ENCODE results near the gene C3orf52.

Gene C3orf52

DNA sequence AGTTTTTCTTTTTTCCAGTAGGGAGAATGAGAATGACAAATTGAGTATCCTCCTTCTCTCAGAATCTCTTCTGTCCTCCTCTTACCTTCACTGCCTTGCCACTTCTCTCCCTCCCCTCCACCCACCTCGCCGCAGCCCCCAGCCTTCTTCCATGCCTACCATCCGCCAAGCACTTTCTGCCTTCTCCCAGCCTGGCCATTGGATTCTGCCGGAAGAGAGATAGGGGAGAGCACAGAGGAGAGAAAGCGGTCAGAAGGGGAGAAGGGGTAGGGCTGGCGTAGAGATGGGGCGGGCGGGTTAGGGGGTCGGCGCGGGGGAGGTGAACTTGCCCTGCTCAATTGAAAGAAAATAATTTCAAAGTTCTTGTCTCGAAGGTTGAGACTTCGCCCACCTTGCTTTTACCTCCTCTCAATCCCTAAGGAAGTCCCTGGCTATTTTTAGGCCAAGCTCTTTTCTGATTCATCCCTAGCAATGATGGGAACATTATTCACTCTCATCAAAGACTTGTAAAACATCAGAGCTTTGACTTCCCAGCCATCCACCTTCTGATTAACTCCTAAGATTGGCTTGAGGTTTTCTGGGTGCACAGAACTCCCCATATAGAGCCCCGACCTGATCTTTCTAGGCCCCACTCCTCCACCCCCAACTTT lies 811 bp downstream of the C3orf52 start:
- DNase-seq = no peak

DNA sequence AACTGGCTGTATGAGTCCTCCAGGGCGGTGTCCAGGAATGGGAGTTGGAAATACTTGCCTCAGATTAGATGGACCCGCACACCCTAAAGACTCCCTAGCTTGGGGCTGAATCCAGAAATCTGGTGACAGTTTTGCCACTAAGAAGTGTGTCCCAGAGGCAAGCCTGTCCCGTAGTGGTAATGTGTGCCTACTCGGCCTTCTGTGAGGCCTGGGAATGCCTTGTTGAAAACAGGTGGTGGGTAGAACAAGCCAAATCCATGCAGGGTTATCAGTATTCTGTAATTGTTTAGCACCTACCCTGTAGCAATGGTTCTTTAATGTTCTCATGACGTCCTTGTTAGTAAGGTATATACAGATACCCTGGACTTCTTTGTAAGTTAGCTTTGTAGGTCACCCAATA lies 1.6 kb downstream of the C3orf52 start:
- no peak for DNase-seq

DNA sequence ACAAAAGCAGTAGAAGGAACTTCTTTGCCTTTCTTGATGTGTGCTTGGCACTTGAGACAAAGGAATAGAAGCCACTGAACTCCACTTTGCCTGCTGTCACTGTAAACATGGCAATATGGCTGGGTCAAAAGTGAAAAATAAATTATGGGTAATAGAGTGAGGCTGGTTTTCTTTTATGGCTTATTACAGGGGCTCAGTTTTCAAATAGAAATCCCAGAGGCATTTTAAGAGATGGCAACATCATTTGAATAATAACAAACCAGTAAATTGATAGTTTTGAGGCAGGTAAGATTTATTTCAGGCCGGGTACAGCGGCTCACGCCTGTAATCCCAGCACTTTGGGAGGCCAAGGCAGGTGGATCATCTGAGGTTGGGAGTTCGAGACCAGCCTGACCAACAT lies 2.8 kb downstream of the C3orf52 start:
- DNase-seq = no peak

DNA sequence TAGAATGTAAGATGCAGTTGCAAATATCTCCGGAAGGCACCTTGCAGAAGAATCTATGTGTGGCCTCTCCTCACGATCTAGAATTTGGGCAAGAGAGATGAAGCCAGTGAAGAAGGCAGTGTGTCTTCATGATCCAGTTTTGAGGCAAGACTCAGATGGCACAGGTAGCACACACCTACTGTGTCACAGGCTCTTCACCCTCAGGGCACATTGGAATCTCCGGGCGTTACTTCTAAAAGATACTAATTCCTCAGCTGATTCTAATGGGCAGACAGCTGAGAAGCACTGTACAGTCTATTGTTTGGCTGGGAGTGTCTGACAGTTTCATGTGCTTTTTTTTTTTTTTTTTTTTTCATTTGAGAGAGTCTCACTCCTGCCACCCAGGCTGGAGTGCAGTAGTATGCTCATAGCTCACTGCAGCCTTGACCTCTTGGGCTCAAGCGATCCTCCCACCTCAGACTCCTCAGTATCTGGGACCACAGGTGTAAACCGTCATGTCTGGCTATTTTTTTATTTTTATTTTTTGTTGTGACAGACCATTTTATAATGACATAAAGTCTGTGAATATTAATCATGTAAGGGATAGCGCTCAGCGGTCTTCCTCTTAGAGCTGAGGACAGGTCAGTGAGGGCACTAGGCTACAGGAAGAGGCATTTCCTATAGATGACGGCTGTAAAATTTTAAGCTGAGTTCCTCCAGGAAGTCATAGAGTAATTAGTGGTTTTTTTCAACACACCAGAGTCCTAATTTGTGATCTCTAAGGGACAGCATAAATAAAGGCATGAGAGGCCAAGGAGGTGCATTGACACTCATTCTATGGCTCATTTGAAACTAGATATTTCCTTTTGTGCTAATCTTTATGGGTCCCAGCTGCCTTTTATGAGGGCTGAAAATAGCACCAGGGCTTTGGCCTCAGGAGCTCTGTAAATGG lies 4.0 kb downstream of the C3orf52 start:
- peak; percentile 24 for DNase-seq

GRCh38 chr3:112090887-112091586 lies 4.8 kb downstream of the C3orf52 start:
- no peak for DNase-seq

- DNase-seq = no peak
These were observed 6.4 kb downstream of the C3orf52 start for GRCh38 chr3:112092496-112093179.

DNA sequence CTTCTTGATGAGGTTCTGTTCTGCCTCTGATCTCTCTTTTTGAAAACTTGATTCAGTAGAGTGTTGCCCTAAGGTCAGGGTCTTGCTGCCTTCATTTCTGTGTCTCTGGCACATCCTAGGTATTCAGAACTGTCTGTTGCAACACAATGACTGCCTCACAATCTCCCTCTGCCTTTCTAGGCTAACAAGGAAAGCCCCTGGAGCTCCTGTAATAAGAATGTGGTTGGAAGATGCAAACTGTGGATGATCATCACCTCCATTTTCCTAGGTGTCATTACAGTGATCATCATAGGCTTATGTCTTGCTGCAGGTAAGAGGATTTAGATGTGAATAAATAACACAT lies 7.0 kb downstream of the C3orf52 start:
- DNase-seq = no peak

DNA sequence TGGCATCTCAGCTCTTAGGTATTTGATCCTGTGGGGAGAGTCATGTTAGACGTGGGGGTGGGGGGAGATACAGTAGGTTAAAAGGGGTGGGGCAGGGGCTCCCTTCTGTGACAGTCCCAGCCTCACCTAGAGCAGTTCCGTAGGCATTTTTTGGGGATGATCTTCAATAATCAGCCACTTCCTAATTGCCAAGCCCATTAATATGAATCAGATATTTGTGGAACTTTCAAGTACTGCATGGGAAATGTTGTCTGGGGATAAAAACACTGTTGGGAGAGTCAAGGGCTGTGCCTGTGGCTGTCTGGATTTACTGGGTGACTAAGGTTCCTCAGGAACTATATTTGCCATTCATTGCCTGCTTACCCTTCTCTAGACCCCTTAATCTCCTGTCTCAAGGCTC lies 9.5 kb downstream of the C3orf52 start:
- no peak for DNase-seq

DNA sequence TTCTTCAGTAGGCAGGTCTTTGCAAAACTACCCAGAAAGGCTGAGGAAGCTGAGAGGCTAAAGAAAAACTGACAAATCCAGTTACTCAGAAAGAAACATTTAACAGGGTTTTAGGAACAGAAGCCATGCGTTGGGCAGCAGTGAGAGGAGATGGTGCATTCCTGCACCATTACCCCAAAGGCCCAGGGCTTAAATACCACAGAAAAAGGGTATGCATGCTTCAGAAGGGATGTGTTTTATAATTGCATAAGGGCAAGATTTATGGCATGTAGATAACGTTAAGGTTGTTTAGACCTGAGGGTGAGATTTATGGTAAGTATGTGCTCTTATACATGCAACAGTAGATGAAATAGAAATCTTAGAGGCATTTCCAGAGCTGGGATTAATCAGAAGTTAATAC lies 10.0 kb downstream of the C3orf52 start:
- DNase-seq = no peak

DNA sequence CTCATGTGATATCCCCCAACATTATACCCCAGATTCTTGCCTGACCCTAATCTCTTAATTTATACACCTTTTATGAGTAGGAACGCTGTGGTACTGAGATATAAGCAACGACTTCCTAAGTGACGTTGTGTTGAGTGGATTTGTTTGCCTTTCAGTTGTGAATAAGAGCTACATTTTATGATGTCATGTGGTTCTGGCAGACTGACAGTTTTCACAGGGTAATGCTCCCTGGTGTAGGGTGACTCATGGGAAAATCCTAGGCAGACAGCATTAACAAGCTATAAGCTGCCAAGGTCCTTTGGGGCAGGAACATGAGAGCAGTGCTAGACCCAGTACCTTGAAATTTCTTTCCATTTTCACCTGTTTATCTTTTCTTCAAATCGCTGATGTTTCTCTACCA lies 11.2 kb downstream of the C3orf52 start:
- no peak for DNase-seq

DNA sequence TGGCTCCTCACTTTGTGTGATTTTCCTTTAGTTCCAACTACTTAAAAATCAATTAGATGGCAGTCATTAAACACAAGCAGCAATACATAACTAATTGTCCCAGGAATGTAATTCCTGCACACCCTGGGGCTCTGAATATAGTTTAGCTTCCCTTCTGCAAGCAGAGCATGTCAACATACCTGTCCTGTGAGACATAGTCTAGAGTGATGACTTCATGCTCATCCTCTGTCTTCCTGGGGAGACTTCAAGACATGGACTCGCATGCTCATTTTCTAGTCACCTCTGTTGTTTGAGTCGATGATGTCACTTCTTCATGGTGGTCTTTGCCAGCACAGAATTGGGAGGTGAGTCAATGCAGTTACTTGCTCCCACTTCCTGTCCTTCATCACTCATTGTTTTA lies 15.7 kb downstream of the C3orf52 start:
- DNase-seq = no peak

GRCh38 chr3:112104774-112105173 lies 18.6 kb downstream of the C3orf52 start:
- DNase-seq = no peak

DNA sequence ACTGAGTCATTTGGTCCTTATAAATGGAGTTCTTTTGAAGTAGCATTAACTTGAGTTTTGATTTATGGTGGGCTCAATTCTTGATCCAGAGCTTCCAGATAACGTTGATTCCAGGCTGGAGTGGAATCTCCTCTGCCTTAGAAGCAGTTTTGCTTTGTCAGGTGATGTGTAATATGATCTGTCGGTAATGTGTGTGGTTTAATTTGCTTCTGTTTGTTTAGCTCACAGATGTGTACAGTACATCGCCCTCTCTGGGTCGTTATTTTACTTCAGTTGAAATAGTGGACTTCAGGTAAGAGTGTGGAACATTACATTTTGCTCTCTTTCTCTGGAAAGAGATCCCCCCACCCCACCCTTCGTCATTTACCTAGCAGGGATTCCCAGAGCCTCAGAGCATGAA lies 23.1 kb downstream of the C3orf52 start:
- no peak for DNase-seq

DNA sequence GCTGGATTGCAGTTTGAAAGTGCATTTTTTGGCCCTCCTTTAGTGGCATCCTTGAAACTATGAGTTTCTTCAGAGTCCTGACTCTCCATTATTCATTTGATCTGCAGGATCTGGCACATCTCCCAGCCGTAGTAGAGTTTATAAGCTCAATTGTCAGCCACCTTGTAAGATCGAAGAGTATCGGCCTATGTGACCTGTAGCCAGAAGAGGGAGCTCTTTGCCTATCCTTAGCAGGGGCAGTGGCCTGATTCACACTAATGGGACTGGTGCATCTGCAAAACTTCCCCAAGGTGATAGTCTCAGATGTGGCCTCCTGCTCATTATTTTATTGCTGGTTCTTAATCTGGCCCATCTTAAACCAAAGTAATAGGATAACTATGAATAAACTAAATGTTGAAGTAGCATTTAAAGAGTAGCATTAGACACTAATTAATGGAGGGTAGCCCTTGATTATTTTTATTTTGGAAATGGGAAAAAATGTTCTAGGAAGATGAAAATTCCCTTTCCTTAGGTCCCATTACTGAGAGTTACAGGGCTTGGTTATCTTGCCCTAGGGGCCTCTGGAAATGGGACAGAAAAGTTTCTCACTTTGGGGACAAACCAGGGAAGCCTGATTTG lies 25.7 kb downstream of the C3orf52 start:
- peak; percentile 53 for DNase-seq

GRCh38 chr3:112114576-112115160 lies 28.5 kb downstream of the C3orf52 start:
- no peak for DNase-seq

DNA sequence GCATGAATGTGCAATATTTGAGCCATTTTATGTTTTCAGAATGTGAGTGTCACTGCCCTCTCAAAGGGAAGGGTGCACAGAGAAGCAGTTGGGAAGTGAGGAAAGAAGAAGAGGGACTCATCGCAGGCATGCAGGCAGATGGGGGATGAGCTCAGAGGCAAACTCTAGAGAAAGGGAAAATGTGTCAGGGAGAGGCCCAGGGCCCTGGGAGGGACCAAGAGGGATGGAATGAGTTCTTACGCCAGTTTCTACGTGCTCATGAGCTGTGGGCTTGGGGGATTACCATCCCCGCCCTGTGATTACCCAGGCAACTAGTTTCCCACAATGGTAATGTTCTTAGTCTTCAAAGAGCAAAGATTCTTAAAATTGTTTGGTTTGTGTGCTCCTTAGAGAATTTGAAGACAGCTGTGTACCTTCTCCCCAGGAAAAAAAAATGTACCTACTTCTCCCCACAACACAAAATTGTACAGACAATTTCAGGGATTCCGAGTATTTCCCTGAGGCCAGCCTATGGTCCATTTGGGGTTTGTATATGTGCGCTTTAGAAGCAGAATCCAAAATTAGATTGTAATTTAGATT lies 29.1 kb downstream of the C3orf52 start:
- no peak for DNase-seq

GRCh38 chr3:112115806-112116383 lies 29.7 kb downstream of the C3orf52 start:
- no peak for DNase-seq

GRCh38 chr3:112116748-112117186 lies 30.6 kb downstream of the C3orf52 start:
- DNase-seq = no peak

GRCh38 chr3:112117415-112117814 lies 31.2 kb downstream of the C3orf52 start:
- no peak for DNase-seq

DNA sequence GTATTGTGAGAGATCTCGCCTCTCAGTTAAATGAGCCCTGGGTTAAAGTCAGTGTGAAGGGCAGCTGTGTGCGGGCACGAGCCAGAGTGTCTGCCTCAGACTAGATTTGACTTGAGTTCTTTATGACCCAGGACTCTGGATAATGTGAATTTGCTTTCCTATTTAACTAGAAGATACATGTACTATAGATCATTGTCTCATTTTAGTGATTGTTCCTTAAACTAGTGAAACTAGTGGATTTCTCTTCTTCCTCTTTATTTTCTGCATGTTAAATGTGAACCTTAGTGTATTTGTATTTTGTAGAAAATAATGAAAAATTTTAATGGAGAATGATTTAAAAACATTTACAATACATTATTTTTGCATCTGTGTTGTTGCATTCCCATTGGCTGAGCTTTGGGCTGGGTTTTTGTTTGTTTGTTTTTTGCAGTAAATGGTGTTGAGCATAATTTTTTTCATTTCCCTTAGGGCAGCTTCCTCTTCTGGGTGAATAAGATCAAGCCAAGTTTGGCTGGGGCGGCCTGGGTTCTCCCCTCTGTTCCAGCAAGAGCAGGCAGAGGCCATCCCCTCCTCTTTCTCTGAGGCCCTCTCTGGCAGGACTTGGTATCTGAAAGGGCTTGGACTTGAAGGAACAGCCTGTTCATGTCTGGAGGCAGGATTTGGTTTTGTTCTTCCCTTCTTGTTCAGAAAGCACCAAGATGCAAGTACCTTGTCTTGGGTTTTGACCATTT lies 31.8 kb downstream of the C3orf52 start:
- DNase-seq = no peak

Data from KG1 (cell line).